ENCODE results near the gene ERC2.
A peak's percentile ranks its signal among the peaks of the same experiment; 100 is the strongest.

ERC2 gene

DNA sequence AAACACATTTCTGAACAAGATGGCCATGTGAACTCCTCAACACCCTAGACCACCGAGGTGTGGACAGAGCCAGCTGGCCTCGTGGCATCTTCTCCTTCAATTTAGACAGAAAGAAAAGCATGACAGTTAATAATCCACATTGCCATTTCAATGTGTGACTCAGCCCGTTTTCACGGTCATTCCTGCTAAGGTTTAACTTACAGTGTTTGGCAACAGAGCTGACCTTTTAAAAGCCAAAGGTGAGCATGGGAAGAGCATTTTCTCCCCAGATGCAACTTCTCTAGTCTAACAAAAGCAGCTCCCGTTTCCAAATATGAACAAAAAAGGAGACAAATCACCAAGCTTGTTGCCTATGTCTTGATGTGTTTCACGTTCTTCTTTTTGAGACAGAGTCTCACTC, 563.6 kb downstream of the ERC2 start:
- no peak for DNase-seq

DNA sequence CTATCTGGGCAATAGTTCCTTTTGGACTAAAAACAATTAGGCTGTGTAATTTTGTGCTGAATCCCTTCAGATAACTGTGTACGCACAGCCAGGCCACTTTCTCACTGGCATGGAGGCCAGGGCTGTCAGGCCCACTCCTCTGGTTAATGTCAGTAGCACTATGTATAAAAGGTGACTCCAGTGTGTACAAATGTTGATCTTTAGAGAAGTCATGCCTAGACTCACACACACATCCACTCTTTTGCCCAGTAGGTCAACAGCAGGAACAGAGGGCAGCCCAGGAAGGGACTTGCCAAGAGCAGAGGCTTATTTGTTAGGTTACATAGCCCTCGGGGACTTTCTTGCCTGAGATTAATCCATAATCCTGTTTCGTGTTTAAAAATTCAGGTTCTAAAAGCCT, 564.6 kb downstream of the ERC2 start:
- no peak for DNase-seq

DNA sequence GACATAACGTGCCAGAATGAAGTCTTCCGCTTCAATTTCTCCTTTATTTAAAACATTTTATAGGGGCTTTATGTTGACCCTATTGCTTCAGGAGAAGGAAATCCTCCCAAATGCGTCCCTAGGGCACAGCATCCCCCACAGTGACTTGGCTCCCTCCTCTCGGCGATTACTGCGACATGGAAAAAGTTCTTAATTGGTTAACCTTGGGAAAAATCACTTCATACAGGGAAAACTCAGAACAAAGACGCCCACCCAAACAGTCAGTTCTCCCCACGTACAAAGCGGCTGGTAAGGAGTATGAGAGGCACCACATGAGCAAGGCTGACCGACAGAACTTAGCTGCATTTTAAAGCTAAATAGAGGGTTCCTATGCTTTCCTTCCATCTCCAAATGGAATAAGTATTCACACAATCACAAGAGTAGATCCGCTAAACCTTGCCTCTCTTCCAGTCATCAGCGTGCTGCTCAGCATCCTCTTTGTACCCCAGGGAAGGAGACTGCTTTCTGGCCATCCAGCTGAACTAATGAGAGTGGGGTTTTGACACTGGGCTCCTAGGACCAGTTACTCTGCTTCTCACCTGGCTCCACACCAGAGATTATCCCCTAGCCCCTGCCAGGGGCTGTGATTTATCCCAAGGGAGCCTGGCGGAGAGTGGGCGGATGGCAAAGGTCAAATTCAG, 565.9 kb downstream of the ERC2 start:
- no peak for DNase-seq

DNA sequence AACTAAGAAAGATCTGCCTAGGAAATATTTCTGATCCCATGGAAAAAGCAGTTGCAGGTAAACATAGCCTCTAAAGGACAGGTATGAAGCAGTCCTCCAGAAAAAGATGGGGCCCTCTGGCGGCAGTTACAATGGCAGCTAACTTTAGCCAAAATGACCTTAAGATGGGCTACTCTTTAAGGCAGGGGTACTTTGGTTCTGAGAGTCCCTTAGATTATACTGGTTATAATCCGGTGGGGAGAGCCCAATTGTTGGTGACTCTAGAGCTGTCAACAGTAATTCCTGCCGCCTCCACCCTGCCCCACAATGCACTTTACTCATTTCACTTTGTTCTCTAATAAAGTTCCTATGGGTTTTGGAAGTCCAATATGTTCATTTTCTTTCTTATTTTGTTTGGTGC, 568.4 kb downstream of the ERC2 start:
- no peak for DNase-seq

DNA sequence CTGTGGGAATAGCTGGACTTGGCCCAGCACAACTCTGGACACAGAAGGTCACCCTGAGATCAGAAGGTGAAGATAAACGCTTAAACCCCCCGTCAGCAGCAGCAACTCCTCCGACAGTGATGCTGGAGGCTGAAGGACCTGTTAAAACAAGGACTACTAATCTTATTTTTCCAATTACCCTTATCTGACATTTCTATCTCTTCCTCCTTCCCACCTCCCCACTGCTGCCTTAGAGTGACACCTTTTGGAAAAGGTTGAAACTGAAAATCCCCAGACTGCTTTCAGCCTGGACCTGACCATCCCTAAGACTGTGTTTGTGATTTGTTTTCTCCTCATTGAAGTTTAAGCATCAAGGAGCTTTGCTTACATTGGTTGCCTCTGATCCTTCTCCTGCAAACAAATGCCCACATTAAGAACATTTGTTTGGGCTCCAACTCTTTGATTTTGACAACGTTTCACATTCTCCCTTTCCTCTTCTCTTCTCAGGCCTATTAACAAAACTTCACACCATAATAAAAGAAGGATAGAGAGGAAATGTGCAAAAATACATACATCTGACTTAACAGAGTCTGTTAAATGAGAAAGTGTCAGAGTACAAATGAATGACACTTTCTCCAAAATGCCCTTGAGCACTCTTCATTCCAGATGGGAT, 570.6 kb downstream of the ERC2 start:
- no peak for DNase-seq

DNA sequence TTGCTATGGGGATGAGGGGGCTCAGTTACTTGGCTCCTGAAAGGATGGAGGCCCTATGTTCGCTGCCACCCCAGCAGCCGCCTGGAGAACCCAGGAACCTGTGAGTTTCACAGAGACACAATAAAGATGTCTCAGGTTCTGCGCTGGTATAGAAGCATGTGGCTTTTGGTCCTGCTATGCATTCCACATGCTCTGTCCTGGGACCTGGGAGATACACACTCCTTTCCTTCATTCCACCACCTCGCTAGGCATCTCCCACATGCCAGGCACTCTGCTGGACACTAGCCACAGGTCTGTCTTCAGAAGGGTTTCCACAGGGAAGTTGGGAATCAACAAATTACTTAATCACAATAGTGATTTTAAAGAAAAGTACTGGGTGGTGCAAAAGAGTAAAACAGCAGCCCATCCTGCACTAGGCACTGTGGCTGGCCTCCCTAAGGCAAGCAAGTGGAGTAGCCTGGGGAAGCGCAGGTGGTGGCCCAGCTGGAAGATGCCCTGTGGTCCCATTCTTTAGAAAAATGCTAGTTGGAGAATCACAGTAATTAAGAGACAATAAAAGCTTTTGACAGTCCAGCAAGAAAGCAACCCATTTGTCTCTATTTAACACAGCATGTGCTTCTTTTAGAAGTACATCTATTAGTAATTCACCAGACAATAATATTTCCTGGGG, 572.2 kb downstream of the ERC2 start:
- DNase-seq = no peak

DNA sequence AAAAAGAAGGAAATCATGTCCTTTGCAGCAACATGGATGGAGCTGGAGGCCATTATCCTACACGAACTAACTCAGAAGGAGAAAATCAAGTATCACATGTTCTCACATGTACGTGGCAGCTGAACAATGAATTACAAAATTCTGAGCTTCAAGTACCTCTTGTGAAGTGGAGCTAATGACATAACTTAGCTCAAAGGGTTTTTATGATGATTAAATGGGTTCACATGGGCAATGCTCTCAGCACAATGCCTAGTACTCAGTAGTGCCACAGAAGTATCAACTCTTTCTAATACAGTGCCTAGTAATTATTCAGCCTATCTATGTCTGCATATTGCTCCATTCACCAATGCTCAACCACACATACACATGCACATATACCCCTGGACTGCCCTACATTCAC, 573.7 kb downstream of the ERC2 start:
- DNase-seq = no peak

DNA sequence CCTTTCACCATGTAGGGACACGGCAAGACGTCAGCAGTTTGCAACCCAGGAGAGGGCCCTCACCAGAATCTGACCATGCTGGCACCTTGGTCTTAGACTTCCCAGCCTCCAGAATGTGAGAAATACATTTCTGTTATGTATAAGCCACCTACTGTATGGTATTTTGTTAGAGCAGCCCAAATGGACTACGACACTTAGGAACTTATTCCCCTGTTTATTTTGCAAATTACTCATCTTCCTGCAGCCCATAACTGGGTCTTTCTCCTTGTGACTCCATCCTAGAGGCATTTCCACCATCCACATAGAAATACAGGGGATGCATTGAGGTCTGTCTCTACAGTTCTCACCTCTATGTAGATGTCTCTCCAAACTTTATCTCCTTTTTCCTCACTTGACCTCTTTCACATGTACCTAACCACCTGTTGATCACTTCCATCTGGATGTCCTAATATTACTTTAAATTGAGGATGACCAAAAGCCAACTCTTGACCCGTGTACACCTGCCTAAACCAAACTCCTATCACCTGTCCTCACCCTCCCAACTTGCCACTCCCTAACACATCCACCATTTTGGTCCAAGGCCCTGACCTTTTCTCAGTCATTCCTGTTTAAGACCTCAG, 575.1 kb downstream of the ERC2 start:
- no peak for DNase-seq

DNA sequence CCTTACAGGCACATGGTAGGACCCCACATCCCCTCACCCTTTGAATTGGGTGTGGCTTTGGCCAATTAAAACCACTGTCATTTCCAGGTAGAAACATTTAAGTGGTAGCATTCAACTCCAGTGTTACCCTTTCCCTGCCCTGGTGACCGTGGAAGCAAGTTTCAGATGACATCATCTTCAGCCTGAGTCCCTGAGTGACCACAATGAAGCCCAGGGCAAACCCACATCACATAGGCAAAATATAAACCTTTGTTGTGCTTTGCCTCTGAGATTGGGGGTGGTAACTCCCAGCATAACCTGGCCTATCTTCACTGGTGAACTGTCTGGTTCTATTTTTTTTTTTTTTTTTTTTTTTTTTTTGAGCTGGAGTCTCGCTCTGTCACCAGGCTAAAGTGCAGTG, 577.2 kb downstream of the ERC2 start:
- no peak for DNase-seq

DNA sequence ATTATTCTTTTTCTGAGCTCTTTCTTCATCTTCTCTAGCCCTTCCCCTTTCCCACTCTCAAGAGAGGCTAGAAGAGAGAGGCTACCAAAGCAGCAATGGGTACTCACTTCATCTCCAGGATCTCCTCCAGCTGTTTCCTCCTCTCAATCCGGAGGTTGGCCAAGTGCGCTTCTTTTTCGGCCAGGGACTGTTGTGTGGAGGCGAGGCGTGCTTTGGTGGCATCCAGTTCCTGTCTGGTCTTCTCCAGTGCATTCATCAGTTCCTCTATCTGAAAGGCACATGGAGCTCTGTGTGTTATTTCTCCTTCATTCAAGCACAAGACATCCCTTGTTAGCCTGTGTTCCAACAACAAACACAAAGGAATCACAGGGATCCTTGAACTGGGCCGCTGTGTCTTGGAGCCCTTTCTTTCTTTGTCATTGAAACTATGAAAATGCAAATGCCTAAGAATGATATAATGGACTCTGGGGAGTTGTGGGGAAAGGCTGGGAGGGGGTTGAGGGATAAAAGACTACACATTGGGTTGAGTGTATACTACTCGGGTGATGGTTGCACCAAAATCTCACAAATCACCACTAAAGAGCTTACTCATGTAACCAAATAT, 579.9 kb downstream of the ERC2 start:
- DNase-seq = no peak

DNA sequence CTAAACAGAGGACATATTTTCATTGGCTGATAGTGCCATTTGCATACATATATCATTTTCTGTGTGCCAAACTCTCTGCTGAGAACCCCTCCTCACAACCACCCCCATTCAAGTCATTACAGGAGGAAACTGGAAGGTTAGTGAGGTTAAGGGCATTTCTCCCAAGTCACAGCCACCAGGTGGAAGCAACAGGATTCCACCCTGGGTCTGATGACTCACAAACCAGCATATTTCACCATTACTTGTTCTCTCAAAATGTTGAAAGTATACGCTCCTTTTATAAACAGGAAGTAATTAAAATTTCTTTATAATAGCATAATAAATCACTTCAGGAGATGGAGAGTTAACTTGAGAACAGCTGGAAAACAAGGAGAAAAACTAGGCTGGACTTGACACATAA, 582.5 kb downstream of the ERC2 start:
- peak; percentile 7 for DNase-seq

DNA sequence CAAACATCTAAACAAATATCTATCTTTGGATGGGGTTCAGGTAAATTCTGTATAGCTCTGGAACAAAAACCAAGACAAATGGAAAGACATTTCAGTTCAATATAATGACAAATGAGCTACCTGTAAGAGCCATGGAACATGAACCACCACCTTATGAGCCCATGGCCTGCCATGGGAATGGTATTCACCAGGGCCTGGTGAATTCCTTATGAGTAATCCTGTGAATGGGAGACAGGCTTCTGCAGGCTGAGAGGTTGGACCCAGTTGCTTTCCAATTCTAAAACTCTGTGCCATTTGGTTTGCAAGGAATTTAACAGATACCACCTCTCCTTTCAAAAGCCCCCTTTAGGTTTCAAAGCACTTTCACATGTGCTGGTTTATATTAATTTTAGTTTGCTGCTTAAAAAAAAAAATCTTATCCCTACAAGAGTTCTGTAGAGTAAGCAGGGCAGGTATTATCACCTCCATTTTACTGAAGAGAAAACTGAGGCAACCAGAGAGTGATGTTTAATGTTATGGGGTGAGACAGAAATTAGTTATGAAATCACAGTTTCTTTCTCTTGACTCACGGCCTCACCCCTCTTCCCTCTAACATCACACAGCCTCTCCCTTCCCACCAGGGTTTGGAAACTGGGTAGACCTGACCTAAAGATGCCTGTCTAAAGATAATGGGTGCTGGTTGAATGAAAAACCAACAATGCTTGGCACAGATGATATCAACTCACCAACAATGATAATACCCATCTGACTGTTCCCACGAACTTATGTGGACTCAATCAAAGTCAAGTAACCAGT, 583.6 kb downstream of the ERC2 start:
- DNase-seq = no peak

DNA sequence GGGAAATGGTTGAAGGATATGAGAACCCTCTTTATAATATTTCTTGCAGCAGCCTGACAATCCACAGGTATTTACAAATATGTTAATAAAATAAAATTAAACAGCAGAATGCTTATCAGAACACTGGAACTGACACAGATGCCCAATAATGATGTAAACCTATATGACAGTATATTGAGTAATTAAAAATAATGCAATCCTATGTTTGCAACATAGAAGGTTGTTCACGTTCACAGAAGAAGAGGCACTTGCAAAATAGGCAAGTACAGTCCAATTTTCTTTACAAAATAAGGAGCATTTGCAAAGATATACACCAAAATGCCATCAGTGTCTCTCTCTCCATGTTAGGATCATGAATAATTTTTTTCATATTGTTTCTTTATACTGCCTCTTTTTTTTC, 584.2 kb downstream of the ERC2 start:
- DNase-seq = no peak

DNA sequence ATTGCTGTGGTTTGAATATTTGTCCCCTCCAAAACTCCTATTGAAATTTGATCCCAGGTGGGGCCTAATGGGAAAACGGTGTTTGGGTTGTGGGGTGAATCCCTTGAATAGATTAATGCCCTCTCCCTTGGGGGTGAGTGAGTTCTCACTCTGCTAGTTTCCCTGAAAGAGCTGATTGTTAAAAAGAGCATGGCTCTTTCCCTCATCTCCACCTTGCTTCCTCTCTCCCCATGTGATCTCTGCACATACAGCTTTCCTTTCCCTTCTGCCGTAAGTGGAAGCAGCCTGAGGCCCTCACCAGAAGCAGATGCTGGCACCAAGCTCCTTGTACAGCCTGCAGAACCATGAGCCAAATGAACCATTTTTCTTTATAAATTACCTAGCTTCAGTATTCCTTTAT, 586.3 kb downstream of the ERC2 start:
- DNase-seq = no peak

DNA sequence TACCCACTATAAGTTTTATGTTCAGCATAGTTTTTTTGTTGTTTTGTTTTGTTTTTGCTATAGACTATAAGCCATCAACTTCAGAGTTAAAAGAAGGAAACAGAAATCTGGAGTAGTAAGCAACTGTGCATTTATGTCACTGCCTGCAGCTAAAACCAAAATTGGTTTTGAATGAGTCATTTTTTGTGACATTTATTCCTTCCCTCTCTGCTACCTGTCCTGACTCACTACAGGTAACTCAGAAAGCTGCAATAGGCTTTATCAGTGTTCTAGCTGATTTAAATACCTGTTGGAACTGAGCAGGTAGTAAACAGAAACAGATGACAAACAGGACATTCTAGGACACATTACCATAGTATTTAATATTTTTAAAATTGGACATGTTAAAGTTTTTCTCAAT, 587.9 kb downstream of the ERC2 start:
- DNase-seq = no peak

DNA sequence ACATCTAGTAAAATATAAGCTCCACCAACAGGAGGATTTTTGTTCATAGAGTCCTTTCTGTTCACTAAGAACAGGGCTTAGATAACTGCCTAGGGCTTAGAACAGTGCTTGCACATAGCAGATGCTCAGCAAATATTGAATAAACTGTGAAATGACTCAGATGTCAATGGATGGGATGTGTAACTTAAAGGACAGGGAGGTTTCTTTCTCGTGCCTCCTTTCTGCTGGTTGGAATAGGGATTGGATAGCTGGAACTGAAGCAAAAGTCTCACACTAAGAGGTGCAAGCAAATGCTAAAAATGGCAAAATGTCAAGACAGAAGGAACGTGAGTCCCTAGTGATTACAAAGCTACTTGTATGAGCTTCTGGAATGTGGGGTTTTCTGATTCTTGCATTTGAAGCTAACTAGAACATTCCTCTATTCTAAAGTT, 588.4 kb downstream of the ERC2 start:
- DNase-seq = no peak

DNA sequence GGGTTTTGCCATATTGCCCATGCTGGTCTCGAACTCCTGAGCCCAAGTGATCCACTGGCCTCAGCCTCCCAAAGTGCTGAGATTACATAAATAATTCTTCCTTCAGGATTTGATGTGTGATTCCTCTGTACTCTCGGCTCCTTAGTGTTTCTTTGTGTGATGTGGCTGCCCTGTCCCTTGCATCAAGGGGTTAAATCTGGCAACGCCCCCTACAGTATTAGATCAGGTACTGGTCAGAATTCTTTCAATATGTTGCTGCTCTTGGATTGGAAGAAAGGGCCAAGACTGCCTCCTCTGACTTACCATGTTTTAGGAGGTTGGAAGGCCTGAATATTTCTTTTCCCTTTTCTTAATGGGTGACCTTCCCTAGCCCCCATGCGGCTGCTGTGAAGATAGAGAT, 590.6 kb downstream of the ERC2 start:
- no peak for DNase-seq

DNA sequence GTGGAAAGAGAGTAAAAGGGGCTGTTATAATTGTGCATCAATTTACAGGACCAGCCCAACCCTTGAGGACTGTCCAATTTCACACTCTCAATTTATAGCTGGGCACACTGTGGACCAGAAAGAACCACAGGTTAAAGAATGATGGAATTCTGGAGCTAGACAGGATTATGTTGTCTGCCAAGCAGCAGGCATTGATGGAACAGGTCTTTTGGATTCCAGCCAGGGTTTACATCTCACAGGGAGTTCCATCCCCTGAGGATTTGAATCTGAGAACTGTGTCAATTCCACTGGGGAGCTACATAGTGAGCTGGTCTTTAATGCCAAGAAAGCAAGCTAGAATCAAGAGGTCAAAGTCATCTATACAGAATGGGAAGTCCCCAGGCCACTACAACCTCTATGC, 591.7 kb downstream of the ERC2 start:
- no peak for DNase-seq

DNA sequence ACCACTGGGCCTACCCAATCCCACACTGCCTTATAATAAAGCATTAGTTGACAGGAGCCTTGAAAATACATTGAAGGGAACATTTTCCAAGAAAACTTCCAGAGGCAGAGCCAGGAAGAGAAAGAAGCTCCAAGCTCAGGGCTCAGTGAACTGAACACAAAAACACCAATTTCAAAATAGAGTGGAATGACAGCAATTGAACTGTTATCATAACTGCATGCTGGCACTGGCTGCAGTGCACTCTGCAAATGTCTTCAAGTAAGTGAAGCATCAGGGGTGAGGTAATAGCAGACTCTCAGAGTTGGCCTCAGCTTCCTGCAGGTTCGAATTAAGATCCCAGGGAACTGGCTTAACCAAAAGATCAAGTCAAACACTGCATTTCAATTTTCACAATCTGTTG, 593.2 kb downstream of the ERC2 start:
- DNase-seq = no peak

DNA sequence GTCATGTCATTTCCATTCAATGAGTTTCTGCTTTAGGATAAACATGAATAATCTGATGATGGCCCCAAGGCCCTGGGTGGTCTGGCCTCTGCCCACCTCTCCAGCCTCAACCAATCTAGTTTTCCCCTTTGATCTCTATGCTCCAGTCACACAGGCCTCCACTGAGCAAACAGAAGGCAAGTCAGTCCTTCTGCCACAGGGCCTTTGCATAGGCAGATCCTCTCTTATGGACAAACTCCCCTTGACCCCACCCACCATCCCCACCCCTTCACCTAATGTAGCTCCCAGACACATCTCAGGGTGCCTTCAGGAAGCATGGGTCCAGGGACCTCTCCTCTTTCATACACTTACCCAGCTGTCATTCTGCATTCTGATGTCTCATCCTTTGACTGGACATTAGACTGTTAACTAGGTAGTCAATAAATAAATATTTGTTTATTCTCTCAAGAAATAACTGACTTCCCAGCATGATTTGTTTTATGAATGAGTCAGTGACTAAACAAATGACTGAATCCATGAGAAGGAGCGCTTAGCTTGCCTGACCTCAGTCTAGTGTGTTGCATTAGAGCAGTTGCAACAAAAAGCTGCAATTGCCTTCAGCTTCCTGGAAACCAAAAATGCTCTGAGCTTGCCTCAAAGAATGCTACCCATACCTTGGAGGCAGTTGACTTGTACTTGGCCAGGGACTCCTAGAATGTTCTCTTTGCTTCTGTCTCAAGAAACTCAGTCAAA, 594.6 kb downstream of the ERC2 start:
- DNase-seq = no peak

DNA sequence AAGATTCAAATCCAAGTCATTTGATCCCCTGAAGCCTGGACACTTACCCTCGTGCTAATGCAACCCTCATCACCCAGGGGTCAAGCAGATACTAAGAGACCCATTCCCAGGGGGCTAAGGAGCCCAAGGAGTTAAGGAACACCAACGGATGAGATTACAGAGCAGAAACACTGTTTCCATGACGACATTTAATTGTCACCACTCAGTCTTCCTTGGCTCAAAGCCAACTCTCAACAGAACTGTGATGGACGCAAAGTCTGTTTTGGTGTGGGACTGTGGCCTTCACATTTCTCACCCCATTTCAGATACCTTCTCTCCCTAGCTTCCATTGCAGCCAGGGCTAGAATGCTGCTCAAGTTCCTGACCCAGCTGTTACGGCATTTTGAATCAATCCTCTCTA, 597.7 kb downstream of the ERC2 start:
- DNase-seq = no peak

DNA sequence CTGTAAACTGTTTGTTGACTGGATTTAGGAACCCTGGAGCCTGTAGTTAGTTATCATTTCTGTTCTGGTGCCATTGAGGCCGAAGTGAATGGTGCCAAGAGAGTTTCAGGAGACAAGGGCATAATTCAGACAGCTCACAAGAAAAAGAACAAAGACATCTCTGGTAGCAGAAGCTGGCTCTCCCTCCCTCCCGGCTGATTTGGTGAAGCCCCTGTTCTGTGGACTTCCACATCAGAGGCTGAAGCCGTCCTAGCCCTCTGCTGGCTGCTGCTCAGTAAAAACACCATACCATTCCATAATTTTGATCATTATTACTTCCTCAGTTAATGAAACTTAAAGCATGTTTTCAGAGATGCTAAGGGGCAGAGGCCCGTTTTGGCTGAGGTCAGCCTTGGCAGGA, 599.9 kb downstream of the ERC2 start:
- DNase-seq = no peak

Measured in DMS153 (cell line).